NCI-H2196 treated with DMSO at 0.1 percent for 48 hours (cell line): Measurements from ENCODE around the gene RASD2.

Experiments used
- DNase-seq: peaks from one replicate; lab custom pipeline; 2025; ENCODE audit not compliant: unreplicated experiment; lab: John Stamatoyannopoulos, UW

The RASD2 gene

GRCh38 chr22:35517769-35518530, 22.7 kb upstream of the RASD2 start:
- no peak for DNase-seq

- no peak for DNase-seq
These were observed 21.8 kb upstream of the RASD2 start for GRCh38 chr22:35518811-35519210.

- DNase-seq = no peak
These were observed 21.2 kb upstream of the RASD2 start for GRCh38 chr22:35519306-35520000.

- DNase-seq = no peak
These were observed 19.0 kb upstream of the RASD2 start for GRCh38 chr22:35521358-35522224.

DNA sequence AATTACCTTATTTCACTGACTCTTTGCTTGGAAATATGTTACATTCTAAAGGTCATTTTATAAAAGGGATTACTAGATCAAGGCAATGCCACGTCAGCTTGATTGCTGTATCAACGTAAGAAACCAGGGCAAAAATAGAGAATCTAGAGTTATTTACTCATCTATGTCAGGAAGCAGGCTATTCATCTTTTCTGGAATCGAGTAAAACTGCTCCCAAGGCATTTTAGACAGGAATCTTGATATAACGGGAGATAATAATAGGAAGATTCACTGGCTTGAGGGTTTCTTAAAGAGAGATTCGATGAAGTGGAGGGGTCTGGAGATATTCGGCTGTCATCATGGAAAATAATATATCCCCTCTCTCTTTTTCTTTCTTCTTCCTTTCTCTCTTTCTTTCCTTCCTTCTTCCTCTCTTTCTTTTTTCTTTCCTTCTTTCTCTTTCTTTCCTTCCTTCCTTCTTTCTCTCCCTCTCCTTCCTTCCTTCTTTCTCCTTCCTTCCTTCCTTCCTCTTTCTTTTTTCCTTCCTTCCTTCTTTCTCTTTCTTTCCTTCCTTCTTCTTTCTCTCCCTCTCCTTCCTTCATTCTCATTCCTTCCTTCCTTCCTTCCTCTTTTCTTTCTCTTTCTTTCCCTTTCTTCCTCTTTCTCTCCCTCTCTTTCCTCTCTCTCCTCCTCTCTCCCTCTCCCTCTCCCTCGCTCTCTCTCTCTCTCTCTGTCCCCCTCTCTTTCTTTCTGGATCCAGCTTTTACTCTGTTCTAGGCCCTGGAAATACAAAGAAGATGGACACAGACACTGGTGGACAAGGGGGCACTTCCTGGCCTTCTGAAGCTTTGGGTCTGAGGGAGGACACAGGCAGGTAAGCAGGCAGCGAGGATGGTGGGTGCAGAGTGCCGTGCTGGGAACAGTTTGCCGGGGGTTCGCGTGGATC, 18.1 kb upstream of the RASD2 start:
- DNase-seq = no peak

- DNase-seq = no peak
These were observed 17.3 kb upstream of the RASD2 start for GRCh38 chr22:35523167-35523947.

- DNase-seq = no peak
These were observed 15.5 kb upstream of the RASD2 start for GRCh38 chr22:35524966-35525686.

DNA sequence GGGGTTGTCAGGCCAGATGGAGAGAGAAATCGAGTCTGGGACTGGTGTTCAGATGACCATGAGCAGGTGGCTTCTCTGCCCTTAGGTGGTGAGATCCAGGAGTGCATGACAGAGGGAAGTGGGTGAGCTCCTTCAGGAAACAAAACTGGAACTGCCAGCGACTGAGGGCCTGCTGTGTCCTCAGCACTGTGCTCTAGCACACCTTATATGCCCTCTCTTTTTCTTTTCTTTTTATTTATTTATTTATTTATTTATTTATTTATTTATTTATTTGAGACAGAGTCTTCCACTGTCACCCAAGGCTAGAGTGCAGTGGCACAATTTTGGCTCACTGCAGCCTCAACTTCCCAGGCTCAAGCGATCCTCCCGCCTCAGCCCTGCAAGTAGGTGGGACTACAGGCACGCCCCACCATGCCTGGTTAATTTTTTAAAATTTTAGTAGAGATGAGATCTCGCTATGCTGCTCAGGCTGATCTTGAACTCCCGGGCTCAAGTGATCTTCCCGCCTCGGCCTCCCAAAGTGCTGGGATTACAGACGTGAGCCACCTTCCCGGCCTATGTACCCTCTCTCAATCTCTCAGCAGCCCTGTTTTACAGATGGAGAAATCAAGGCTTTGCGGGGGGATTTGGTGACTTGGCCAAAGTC, 14.8 kb upstream of the RASD2 start:
- DNase-seq = no peak

- no peak for DNase-seq
These were observed 14.2 kb upstream of the RASD2 start for GRCh38 chr22:35526333-35526979.

DNA sequence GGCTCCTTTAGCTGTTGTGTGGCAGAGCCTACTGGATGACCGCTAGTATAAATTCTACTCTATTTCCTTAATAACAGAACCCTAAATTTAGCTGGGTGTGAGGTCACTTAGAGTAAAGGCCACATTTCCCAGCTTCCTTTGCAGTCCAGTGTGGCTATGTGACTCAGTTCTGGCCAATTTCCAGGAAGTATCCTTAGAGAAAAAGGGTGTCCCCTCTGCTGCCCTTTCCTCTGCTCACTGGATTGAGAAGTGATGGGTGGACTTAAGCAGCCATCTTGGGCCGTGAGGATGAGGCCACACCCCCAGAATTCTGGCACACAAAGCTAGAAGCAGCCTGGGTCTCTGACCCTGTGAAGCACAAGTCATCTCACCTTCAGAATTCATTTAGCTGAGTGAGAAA, 11.7 kb upstream of the RASD2 start:
- no peak for DNase-seq

DNA sequence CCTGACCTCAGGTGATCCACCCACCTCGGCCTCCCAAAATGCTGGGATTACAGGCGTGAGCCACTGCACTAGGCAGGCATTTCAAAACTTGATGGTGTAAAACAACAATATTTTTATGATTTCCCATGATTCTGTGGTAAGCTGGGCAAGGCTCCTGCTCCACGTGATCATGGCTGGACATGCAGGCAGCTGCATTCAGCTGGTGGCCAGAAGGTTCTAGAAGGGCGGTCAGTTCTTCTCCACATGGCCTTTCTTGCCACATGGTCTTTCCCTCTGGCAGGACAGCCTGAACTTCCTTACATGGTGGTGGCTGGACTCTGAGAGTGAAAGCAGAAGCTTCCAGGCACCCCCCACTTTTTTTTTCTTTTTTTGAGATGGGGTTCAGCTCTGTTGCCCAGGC, 9.9 kb upstream of the RASD2 start:
- no peak for DNase-seq

DNA sequence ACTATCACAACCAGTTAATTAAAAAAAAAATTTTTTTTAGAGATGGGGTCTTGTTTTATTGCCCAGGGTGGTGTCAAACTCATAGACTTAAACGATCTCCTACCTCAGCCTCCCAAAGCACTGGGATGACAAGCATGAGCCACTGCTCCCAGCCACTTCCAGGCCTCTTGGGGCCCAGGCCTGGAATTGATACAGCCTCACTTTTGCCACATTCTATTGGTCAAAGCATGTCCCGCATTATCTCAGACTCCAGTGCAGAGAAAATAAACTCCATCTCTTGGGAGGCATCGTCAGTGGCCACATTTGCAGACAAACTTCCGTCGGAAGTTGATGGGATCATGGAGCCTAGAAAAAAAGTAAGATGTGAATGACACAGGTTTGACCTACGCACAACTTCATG, 9.4 kb upstream of the RASD2 start:
- no peak for DNase-seq

GRCh38 chr22:35531676-35532075, 9.0 kb upstream of the RASD2 start:
- no peak for DNase-seq

- no peak for DNase-seq
These were observed 7.1 kb upstream of the RASD2 start for GRCh38 chr22:35533365-35534029.

GRCh38 chr22:35534091-35534490, 6.5 kb upstream of the RASD2 start:
- DNase-seq = no peak

GRCh38 chr22:35537232-35537631, 3.4 kb upstream of the RASD2 start:
- no peak for DNase-seq

DNA sequence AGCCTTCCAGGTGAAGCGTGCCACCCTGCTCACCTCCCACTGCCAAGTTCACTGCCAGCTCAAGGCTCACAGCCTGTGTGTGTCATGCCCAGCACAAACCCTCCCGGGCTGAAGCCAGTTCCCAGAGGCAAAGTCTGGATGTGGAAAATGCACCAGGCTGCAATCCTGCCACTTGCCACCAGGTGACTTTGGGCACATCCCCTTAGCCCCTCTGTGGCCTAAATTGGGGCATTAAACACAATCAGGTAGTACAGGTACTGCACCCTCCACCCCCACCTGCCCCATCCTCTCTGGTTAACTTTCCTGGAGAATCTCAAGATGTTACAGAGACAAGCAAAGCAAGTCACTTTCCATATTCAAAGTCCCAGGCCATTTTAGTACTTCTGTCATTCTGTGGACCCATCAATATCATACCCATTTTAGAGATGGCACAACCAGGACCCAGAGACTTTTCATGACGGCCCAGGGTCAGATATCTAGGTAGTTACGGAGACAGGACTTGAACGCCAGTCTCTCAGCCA, 1.8 kb upstream of the RASD2 start:
- DNase-seq = no peak
